HG03354 (cell line): ENCODE data around the gene SLC22A4.

ENCODE experiments used
- ATAC-seq: cut with Tn5 transposase; IDR thresholded peaks from one replicate; pipeline ENCODE4 v1.9.1; 2021; ENCODE audit warnings: mild to moderate bottlenecking; ENCODE audit not compliant: unreplicated experiment, poor library complexity, severe bottlenecking

SLC22A4 gene

DNA sequence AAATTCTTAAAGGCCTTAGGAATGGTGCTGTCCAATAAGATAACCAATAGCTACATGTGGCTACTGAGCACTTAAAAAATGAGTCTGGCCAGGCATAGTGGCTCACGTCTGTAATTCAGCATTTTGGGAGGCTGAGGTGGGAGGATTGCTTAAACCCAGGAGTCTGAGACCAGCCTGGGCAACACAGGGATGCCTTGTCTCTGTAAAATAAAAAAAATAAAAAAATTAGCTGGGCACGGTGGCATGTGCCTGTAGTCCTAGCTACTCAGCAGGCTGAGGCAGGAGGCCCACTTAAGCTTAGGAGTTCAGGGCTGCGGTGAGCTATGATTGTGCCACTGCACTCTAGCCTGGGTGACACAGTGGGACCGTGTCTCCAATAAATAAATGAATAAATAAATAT lies 74.0 kb downstream of the SLC22A4 start:
- no peak for ATAC-seq

- ATAC-seq: peak; percentile 14
Observed at GRCh38 chr5:132369007-132369473, 74.8 kb downstream of the SLC22A4 start.

DNA sequence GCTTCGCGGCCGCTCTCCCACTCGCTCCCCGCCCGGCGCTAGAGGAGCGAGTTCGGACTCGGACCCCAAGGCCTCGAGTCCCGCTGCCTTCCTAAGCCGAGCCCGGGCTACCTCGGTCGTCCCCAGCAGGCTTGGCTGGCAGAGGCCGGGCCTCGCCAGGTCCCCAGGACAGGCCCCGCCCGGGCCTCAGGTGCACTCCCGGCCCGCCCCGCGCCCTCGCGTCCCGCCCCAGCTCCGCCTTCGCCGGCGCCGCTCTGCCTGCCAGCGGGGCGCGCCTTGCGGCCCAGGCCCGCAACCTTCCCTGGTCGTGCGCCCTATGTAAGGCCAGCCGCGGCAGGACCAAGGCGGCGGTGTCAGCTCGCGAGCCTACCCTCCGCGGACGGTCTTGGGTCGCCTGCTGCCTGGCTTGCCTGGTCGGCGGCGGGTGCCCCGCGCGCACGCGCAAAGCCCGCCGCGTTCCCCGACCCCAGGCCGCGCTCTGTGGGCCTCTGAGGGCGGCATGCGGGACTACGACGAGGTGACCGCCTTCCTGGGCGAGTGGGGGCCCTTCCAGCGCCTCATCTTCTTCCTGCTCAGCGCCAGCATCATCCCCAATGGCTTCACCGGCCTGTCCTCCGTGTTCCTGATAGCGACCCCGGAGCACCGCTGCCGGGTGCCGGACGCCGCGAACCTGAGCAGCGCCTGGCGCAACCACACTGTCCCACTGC lies 75.4 kb downstream of the SLC22A4 start, which contains the start of gene SLC22A5:
TSS of gene SLC22A5 (plus strand) at position 237 of the 707 bp plus-strand sequence. CDS start at position 500, 263 bp downstream.
- peak; percentile 93 for ATAC-seq

DNA sequence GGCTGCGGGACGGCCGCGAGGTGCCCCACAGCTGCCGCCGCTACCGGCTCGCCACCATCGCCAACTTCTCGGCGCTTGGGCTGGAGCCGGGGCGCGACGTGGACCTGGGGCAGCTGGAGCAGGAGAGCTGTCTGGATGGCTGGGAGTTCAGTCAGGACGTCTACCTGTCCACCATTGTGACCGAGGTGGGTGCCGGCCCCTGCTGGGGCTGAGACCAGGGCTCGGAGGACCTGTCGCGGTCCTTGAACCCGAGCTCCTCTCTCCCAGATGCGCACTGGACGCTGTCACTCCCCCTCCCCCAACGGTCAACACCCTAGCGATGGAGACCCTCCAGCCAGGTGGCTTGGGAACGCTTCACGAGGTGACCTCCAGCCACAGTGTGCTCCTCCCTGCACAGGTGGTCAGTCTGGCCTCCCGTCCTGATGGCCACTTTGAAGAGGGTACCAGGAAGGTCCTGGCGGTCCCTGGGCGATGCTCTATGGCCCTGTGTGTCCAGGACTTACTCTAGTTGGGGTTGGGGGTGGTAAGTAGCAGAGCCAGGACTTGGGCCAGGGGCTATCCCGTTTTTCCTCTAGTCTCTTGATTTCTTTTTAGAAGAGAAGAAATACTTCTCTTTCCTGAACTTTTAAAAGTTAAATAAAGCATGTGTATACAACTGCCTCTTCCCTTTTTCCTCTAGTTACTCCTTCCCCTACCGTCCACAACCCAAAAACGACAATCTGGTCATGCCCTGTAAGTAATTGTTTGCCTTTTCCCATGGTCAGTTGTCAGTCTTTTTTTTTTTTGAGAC lies 76.2 kb downstream of the SLC22A4 start:
- no peak for ATAC-seq

DNA sequence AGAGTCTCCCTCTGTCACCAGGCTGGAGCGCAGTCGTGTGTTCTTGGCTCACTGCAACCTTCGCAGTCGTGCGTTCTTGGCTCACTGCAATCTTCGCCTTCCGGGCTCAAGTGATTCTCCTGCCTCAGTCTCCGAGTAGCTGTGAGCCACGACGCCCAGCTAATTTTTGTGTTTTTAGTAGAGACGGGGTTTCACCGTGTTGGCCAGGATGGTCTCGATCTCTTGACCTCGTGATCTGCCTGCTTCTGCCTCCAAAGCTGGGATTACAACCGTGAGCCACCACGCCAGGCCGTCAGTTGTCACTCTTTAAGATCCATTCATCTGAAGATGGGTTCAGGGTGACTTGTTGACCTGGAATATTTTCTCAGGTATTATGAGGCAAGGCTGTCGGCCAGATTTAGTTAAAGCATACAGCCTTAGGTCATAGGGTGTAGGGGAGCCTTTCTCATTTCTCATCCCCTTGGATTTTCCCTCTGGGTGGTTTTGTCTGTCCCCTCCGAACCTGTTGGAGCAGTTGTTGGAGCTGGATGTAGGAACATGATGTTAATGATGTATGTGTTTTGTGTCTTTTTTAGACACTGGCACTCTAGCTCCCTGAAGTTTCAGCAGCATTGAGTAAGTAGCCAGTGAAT lies 76.9 kb downstream of the SLC22A4 start:
- no peak for ATAC-seq

- ATAC-seq: no peak
Observed at GRCh38 chr5:132371603-132371994, 77.4 kb downstream of the SLC22A4 start.

- ATAC-seq: no peak
Observed at GRCh38 chr5:132372127-132372526, 77.9 kb downstream of the SLC22A4 start.

DNA sequence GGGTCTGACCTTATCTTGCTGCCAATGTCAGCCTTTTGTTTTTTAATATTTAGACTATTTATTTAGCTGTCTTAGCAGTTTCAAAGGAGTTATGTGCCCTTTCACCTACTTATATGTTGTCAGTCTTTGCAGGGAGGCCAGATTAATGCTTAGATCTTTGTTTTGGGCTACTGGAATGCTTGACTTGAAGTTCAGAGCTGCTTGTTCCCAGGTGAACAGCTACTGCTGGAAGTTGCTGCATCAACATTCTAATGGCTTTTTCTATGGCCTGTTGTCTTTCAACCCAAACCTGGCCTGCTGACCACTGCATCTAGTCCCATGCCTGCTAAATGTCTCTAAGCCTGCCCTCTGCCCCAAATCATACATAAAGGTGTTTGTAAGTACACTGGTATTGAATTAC lies 78.3 kb downstream of the SLC22A4 start:
- no peak for ATAC-seq

DNA sequence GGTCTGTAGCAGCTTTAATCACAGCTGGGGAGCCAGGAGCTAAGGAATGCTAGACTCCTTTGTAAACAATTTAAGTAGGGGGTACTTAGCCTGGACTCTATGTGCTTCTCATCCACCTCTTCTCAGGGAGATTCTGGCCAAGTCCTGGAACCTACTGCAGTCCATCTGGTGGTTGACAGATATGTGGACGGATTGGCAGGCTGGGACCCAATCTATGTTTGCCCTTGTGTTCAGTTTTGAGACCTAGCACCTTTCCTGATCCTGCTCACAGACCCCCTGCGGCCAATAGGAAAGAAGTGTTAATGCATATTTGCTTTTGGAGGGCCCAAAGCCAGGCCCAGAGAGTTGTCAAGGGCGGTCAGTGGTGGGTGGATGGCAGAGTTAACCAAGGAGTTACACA lies 81.8 kb downstream of the SLC22A4 start:
- no peak for ATAC-seq

- ATAC-seq: no peak
Observed at GRCh38 chr5:132376694-132377641, 82.8 kb downstream of the SLC22A4 start.

GRCh38 chr5:132377738-132378137 lies 83.5 kb downstream of the SLC22A4 start:
- no peak for ATAC-seq

DNA sequence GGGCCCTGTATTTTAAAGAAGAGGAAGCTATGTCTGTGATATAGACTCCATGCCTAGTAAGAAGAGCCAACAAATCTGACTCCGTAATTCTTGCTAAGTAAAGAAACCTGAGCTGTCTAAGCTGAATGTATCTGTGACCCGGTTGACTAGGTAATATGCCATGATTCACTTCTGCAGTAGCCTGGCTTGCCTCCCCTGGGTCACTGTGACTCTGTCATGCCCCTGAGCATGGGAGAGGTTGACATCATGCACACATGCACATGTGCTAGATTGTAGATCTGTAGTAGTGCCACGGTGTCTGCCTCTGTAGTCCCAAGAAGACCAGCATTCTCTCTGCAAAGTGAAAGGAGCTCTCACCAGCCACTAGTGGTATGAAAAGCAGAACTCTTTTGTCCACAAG lies 84.4 kb downstream of the SLC22A4 start:
- ATAC-seq: no peak

- ATAC-seq: no peak
Observed at GRCh38 chr5:132380047-132380446, 85.9 kb downstream of the SLC22A4 start.

- no peak for ATAC-seq
Observed at GRCh38 chr5:132380741-132381140, 86.5 kb downstream of the SLC22A4 start.

DNA sequence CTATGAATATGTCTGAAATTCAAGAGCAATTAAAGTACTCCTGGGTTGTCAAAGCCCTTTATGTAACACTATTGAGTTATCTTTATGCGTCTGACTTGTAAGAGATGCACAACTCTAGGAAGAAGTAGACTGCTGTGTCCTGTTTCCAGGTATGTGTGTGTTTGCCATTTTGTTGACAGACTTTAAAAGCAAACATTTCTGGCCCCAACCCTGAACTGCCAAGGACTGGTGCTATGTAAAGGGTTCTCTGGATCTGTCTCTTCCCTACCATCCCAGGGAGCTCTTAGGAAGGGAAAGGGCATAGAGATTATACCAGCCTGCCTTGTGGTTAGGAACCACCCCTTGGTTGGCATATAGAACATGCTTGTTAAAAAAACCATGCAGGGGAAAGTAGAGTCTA lies 87.4 kb downstream of the SLC22A4 start:
- ATAC-seq: no peak

- ATAC-seq: no peak
Observed at GRCh38 chr5:132383261-132383660, 89.1 kb downstream of the SLC22A4 start.

DNA sequence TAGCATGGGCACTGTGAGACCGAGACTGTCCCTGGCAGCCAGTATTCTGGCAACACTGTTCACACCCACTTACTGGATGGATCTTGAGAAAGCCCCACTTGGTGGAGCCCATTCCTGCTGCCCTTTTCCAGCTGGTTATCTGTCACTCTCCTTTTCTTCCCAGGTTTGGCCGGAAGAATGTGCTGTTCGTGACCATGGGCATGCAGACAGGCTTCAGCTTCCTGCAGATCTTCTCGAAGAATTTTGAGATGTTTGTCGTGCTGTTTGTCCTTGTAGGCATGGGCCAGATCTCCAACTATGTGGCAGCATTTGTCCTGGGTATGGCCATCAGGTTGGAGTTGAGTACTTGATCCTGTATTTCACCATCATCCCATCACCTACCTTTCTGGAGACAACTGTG lies 89.8 kb downstream of the SLC22A4 start:
- ATAC-seq: no peak

- ATAC-seq: no peak
Observed at GRCh38 chr5:132384506-132385050, 90.4 kb downstream of the SLC22A4 start.
